Measurements from ENCODE around the gene ANGPTL1. TPM values are rescaled to one million over a fixed set of nuclear protein-coding genes. Genes with fewer than 3 reads are reported as not detected.

Gene ANGPTL1
- total and polyA plus RNA-seq, 10 of the 15 experiments (the other 5 are each of a cell fraction or from before 2014, with no cell fraction given), result not detected

DNA sequence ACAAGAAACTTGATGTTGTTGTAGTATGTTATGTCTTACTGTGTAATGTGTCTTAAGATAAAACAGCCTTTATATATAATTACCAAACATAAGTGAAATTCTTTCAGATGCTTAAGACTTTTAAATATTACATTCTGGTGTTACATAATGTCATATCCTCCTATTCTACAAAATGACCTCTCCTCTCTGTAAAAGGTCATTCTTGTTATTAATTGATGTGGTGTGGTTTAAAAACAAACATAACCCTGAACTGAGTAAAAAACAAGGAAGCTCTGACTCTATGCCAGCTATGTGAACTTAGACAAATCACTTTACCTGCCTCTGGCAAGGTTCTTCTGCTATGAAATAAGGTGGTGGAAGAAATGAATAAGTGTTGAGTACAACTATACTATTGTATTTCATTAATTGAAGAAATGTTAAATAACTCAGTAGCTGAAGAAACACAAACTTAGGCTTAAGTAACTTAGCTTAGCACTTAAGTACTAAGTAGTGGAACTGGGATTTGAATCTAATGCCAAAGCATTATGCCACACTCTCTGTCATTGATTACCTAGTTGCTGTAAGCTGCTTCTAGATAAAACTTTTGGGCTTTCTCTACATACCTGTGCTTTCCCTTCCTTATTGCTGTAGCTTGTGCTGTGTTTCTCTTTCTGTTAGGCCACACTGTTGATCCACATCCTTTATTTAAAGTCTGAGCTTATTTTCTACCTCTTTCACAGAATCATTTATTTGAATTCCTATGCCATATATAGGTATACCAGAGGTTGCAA is 859 bp upstream of the ANGPTL1 start (continued):
- TF ChIP-seq, protein P1, sequence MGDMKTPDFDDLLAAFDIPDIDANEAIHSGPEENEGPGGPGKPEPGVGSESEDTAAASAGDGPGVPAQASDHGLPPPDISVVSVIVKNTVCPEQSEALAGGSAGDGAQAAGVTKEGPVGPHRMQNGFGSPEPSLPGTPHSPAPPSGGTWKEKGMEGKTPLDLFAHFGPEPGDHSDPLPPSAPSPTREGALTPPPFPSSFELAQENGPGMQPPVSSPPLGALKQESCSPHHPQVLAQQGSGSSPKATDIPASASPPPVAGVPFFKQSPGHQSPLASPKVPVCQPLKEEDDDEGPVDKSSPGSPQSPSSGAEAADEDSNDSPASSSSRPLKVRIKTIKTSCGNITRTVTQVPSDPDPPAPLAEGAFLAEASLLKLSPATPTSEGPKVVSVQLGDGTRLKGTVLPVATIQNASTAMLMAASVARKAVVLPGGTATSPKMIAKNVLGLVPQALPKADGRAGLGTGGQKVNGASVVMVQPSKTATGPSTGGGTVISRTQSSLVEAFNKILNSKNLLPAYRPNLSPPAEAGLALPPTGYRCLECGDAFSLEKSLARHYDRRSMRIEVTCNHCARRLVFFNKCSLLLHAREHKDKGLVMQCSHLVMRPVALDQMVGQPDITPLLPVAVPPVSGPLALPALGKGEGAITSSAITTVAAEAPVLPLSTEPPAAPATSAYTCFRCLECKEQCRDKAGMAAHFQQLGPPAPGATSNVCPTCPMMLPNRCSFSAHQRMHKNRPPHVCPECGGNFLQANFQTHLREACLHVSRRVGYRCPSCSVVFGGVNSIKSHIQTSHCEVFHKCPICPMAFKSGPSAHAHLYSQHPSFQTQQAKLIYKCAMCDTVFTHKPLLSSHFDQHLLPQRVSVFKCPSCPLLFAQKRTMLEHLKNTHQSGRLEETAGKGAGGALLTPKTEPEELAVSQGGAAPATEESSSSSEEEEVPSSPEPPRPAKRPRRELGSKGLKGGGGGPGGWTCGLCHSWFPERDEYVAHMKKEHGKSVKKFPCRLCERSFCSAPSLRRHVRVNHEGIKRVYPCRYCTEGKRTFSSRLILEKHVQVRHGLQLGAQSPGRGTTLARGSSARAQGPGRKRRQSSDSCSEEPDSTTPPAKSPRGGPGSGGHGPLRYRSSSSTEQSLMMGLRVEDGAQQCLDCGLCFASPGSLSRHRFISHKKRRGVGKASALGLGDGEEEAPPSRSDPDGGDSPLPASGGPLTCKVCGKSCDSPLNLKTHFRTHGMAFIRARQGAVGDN (IDR thresholded peaks at IDR 0.05), result no peak
- TF ChIP-seq, protein P2, sequence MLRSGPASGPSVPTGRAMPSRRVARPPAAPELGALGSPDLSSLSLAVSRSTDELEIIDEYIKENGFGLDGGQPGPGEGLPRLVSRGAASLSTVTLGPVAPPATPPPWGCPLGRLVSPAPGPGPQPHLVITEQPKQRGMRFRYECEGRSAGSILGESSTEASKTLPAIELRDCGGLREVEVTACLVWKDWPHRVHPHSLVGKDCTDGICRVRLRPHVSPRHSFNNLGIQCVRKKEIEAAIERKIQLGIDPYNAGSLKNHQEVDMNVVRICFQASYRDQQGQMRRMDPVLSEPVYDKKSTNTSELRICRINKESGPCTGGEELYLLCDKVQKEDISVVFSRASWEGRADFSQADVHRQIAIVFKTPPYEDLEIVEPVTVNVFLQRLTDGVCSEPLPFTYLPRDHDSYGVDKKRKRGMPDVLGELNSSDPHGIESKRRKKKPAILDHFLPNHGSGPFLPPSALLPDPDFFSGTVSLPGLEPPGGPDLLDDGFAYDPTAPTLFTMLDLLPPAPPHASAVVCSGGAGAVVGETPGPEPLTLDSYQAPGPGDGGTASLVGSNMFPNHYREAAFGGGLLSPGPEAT (IDR thresholded peaks at IDR 0.05; ENCODE audit: low read depth), result no peak
- TF ChIP-seq, protein P3, sequence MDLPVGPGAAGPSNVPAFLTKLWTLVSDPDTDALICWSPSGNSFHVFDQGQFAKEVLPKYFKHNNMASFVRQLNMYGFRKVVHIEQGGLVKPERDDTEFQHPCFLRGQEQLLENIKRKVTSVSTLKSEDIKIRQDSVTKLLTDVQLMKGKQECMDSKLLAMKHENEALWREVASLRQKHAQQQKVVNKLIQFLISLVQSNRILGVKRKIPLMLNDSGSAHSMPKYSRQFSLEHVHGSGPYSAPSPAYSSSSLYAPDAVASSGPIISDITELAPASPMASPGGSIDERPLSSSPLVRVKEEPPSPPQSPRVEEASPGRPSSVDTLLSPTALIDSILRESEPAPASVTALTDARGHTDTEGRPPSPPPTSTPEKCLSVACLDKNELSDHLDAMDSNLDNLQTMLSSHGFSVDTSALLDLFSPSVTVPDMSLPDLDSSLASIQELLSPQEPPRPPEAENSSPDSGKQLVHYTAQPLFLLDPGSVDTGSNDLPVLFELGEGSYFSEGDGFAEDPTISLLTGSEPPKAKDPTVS (IDR thresholded peaks at IDR 0.05; ENCODE audit: low read depth, low read length), result no peak
- no peak for TF ChIP-seq MYC (IDR thresholded peaks at IDR 0.05; ENCODE audit: insufficient read depth, insufficient read length, insufficient replicate concordance, low read length, severe bottlenecking)
- TF ChIP-seq RCOR1 (conservative IDR thresholded peaks at IDR 0.05; ENCODE audit: low read depth, low read length), result no peak
- no peak for TF ChIP-seq WRNIP1 (IDR thresholded peaks at IDR 0.05; ENCODE audit: borderline replicate concordance, low read depth, low read length)
- TF ChIP-seq LARP7 (IDR thresholded peaks at IDR 0.05), result no peak
- TF ChIP-seq, protein P4, sequence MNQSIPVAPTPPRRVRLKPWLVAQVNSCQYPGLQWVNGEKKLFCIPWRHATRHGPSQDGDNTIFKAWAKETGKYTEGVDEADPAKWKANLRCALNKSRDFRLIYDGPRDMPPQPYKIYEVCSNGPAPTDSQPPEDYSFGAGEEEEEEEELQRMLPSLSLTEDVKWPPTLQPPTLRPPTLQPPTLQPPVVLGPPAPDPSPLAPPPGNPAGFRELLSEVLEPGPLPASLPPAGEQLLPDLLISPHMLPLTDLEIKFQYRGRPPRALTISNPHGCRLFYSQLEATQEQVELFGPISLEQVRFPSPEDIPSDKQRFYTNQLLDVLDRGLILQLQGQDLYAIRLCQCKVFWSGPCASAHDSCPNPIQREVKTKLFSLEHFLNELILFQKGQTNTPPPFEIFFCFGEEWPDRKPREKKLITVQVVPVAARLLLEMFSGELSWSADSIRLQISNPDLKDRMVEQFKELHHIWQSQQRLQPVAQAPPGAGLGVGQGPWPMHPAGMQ (IDR thresholded peaks at IDR 0.05; ENCODE audit: borderline replicate concordance), result no peak
- TF ChIP-seq SREBF1 (IDR thresholded peaks at IDR 0.05; ENCODE audit: low read length), result no peak
- no peak for TF ChIP-seq PAX5 (IDR thresholded peaks at IDR 0.05; ENCODE audit: borderline replicate concordance, low read depth, low read length)
- no peak for TF ChIP-seq SIN3A (IDR thresholded peaks at IDR 0.05; ENCODE audit: low read depth, low read length)
- TF ChIP-seq EP300 (IDR thresholded peaks at IDR 0.05; ENCODE audit: borderline replicate concordance in 1 of 2, control insufficient read depth in 1 of 2, low read depth in 2 of 2, low read length in 2 of 2), result no peak

Measured in GM12878 (cell line).